Measurements from ENCODE around the gene DPP8. TPM values are rescaled to one million over a fixed set of nuclear protein-coding genes. Genes with fewer than 3 reads are reported as not detected.
"Not testable (repeated sequence)": the region's sequence is repeated elsewhere in the genome, so short reads cannot be mapped to it uniquely, and the experiment has no call there.

The DPP8 gene
- total RNA-seq, 4 donors from 2014 or later: 22.2 to 58.3 (median 33.5) TPM

GRCh38 chr15:65470866-65471265 is 46.6 kb downstream of the DPP8 start:
- Histone ChIP-seq H3K27me3 (no peaks in the 10 kb centered on the region), H3K27ac (no peak overlapping the region), H3K4me3 (no peak overlapping the region), H3K4me1 (no peaks in the 10 kb centered on the region), H3K9me3 (no peaks in the 10 kb centered on the region), H3K36me3 (peaks cover 90% of the 10 kb centered on the region)
- no peak for DNase-seq (ENCODE audit: low spot score in 2 of 2)
- TF ChIP-seq POLR2AphosphoS5 (IDR thresholded peaks at IDR 0.05) (no peak), POLR2A (IDR thresholded peaks at IDR 0.05) (no peak), CTCF (IDR thresholded peaks at IDR 0.05) (no peak), EP300 (IDR thresholded peaks at IDR 0.05) (no peak)
- 77% methylated on average over 3 of the region's 3 CpGs for WGBS

DNA sequence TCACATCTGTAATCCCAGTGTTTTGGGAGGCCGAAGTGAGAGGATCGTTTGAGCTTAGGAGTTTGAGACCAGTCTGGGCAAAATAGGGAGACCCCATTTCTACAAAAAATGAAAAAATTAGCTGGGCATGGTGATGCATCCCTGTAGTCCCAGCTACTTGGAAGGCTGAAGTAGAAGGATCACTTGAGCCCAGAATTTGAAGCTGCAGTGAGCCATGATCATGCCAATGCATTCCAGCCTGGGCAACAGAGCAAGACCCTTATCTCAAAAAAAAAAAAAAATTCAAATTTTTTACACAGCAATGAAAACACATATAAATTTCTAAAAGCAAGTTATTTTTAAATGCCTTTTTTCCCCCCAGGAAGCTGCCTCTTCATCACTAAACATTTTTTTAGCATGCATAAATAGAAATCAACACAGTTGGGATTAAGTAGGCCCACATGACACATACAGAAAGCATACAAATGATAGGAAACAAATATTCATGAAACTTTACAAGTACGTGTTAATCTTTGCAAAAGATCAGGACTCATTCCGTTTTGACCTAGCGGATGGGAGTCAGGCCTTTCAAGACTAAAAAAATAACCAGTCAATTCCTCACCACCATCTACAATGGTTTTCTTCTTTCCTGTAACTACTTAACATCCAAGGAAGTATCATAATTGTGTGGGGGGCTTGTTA is 49.1 kb downstream of the DPP8 start:
- Histone ChIP-seq H3K4me1 (no peaks in the 10 kb centered on the region), H3K27me3 (no peaks in the 10 kb centered on the region), H3K4me3 (no peak overlapping the region), H3K36me3 (peaks cover 92% of the 10 kb centered on the region), H3K9me3 (no peaks in the 10 kb centered on the region), H3K27ac (no peak overlapping the region)
- no peak for DNase-seq (ENCODE audit: low spot score in 2 of 2)
- WGBS: 95% methylated on average over 5 of the region's 5 CpGs
- TF ChIP-seq POLR2AphosphoS5 (IDR thresholded peaks at IDR 0.05) (no peak), CTCF (IDR thresholded peaks at IDR 0.05) (no peak), EP300 (IDR thresholded peaks at IDR 0.05) (no peak), POLR2A (IDR thresholded peaks at IDR 0.05) (no peak)

DNA sequence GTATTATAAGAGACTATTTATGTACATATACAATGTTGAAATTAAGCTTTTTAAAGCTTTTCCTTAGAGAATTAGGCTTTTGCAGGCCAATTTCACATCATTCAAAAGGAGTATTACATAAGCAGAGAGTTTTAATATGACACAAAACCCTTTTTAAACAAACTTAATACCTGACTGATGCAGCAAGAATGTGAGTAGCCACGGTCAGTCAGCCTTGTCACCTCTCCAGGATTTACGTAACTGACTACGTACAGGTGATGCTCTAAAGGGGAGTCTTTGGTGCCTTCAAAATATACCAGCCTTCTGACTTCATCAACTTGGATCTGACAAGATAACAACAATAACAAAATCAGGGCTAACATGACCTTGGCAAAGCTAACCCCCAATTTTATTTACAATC is 50.6 kb downstream of the DPP8 start:
- Histone ChIP-seq H3K27ac (no peak overlapping the region), H3K4me1 (no peaks in the 10 kb centered on the region), H3K4me3 (no peak overlapping the region), H3K36me3 (peaks cover 92% of the 10 kb centered on the region), H3K9me3 (no peaks in the 10 kb centered on the region), H3K27me3 (no peaks in the 10 kb centered on the region)
- no peak for TF ChIP-seq POLR2AphosphoS5 (IDR thresholded peaks at IDR 0.05)
- TF ChIP-seq CTCF (IDR thresholded peaks at IDR 0.05): no peak
- TF ChIP-seq EP300 (IDR thresholded peaks at IDR 0.05): no peak
- no peak for TF ChIP-seq POLR2A (IDR thresholded peaks at IDR 0.05)
- no peak for DNase-seq (ENCODE audit: low spot score in 2 of 2)
- 97% methylated on average over 3 of the region's 3 CpGs for WGBS

- H3K9me3 ChIP-seq; H3K27ac ChIP-seq; H3K4me1 ChIP-seq; DNase-seq (ENCODE audit: low spot score in 2 of 2); H3K4me3 ChIP-seq; H3K27me3 ChIP-seq: not testable (repeated sequence)
- peaks cover 96% of the 10 kb centered on the region for H3K36me3 ChIP-seq
- WGBS: 94% methylated on average over 6 of the region's 6 CpGs
Measured at GRCh38 chr15:65463096-65463495, 54.4 kb downstream of the DPP8 start.

DNA sequence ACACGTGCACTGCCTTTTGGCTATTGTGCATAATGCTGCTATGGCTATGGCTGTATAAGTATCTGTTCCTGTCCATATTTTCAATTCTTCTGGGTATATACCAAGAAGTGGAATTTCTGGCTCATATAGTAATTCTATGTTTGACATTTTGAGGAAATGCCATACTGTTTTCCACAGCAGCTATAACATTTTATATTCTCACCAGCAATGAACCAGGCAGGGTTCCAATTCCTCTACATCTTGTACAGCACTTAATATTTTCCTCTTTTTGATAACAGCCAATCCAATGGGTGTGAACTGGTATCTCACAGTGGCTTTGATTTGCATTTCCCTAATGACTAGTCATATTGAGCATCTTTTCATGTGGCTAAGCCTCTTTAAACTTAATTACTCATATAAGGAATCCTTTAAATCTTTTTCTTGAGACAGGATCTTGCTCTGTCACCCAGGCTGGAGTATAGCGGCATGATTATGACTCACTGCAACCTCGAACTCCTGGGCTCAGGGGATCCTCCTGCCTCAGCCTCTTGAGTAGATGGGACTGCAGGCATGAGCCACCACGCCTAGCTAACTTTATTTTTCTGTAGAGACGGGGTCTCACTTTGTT is 56.6 kb downstream of the DPP8 start:
- H3K27me3 ChIP-seq: no peaks in the 10 kb centered on the region
- H3K4me3 ChIP-seq: no peak overlapping the region
- no peak for TF ChIP-seq POLR2A (IDR thresholded peaks at IDR 0.05)
- no peak for TF ChIP-seq EP300 (IDR thresholded peaks at IDR 0.05)
- no peak for TF ChIP-seq POLR2AphosphoS5 (IDR thresholded peaks at IDR 0.05)
- TF ChIP-seq CTCF (IDR thresholded peaks at IDR 0.05): no peak
- H3K4me1 ChIP-seq: no peaks in the 10 kb centered on the region
- H3K36me3 ChIP-seq: peaks cover 97% of the 10 kb centered on the region
- H3K27ac ChIP-seq: no peak overlapping the region
- no peaks in the 10 kb centered on the region for H3K9me3 ChIP-seq
- DNase-seq (ENCODE audit: low spot score in 2 of 2): no peak
- WGBS: 89% methylated on average over 5 of the region's 5 CpGs

- H3K27me3 ChIP-seq; H3K27ac ChIP-seq; H3K4me3 ChIP-seq; H3K4me1 ChIP-seq; DNase-seq (ENCODE audit: low spot score in 2 of 2); H3K9me3 ChIP-seq: not testable (repeated sequence)
- 98% methylated on average over 4 of the region's 4 CpGs for WGBS
- H3K36me3 ChIP-seq: peaks cover 97% of the 10 kb centered on the region
Measured at GRCh38 chr15:65455256-65455655, 62.2 kb downstream of the DPP8 start.

All from suprapubic skin (tissue), 4 donors.